HG03139 (cell line): ENCODE results near the gene CRYGB.
"Not testable (repeated sequence)": the region's sequence is repeated elsewhere in the genome, so short reads cannot be mapped to it uniquely, and the experiment has no call there.

ENCODE experiments used
- ATAC-seq: cut with Tn5 transposase; IDR thresholded peaks from one replicate; pipeline ENCODE4 v1.9.1; 2021; ENCODE audit not compliant: unreplicated experiment

CRYGB gene

GRCh38 chr2:208118918-208119317 is 27.0 kb downstream of the CRYGB start:
- no peak for ATAC-seq

- not testable (repeated sequence) for ATAC-seq
Measured at GRCh38 chr2:208117390-208117789, 28.6 kb downstream of the CRYGB start.

- no peak for ATAC-seq
Measured at GRCh38 chr2:208112969-208113368, 33.0 kb downstream of the CRYGB start.

- not testable (repeated sequence) for ATAC-seq
Measured at GRCh38 chr2:208112273-208112745, 33.6 kb downstream of the CRYGB start.

GRCh38 chr2:208103616-208104015 is 42.3 kb downstream of the CRYGB start:
- ATAC-seq = no peak

GRCh38 chr2:208101716-208102631 is 44.0 kb downstream of the CRYGB start:
- ATAC-seq = no peak

GRCh38 chr2:208099682-208100470 is 46.1 kb downstream of the CRYGB start:
- ATAC-seq = no peak

GRCh38 chr2:208098701-208099100 is 47.3 kb downstream of the CRYGB start:
- not testable (repeated sequence) for ATAC-seq

GRCh38 chr2:208098267-208098666 is 47.7 kb downstream of the CRYGB start:
- ATAC-seq = no peak

- no peak for ATAC-seq
Measured at GRCh38 chr2:208097801-208098200, 48.2 kb downstream of the CRYGB start.

GRCh38 chr2:208097313-208097712 is 48.6 kb downstream of the CRYGB start:
- ATAC-seq = no peak

GRCh38 chr2:208096080-208096479 is 49.9 kb downstream of the CRYGB start:
- ATAC-seq = no peak

GRCh38 chr2:208093128-208093527 is 52.8 kb downstream of the CRYGB start:
- ATAC-seq = no peak
